Esophagus muscularis mucosa (tissue), 4 donors: ENCODE results near the gene KATNAL1.

Experiments used
- CTCF ChIP-seq, 3 experiments: fragments of 200-600 bp in 2 of 3; fragments of 450-650 bp in 1 of 3; sonication (generic) in 2 of 3; IDR thresholded peaks; one replicate each; pipeline ENCODE4 v1.5.1; 2017 to 2019; ENCODE audit warnings: antibody characterized with exemption in 3 of 3, mild to moderate bottlenecking in 2 of 3, moderate library complexity in 1 of 3
- EP300 ChIP-seq: sonication (generic); formaldehyde crosslinking; IDR thresholded peaks from one replicate; pipeline ENCODE4 v1.6.1; 2017; ENCODE audit warnings: antibody characterized with exemption
- POLR2A ChIP-seq: fragments of 450-650 bp; IDR thresholded peaks from one replicate; pipeline ENCODE4 v1.6.1; 2017; ENCODE audit warnings: antibody characterized with exemption, moderate library complexity, mild to moderate bottlenecking, low read depth

DNA sequence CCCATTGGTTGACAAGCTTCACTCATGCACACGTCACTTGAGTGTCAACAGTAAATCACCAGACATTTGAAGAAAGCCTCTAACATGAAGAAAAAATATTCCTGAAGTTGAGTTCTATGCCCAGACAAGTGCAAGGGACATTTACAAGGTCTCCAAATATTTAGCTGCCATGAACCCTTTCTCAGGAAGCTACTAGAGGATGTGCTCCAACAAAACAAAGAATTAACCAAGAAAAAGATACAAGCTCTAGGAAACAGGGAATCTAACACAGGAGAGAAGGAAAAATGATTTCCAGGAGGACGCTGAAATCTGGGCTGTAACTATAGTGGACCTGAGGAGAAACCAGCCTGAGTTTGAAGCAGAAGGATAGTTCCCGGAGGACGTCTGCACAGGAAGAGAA is 45.7 kb upstream of the KATNAL1 start:
- TF ChIP-seq CTCF (IDR thresholded peaks at IDR 0.05), result no peak
- TF ChIP-seq POLR2A, result no peak
- no peak for TF ChIP-seq EP300
